Activated naive CD8-positive, alpha-beta T cell treated with anti-CD3 and anti-CD28 coated beads, Interleukin-2, amount 10 ng/mL, durations not matched to agents 7 days and 5 days (primary cell): ENCODE measurements around the gene SEPTIN6. TPM values are rescaled to one million over a fixed set of nuclear protein-coding genes. Genes with fewer than 3 reads are reported as not detected.
"Not testable (repeated sequence)": the region's sequence is repeated elsewhere in the genome, so short reads cannot be mapped to it uniquely, and the experiment has no call there.

ENCODE experiments used
- ATAC-seq: fragments of 150-1000 bp; cut with Tn5 transposase; one replicate; pipeline ENCODE4 v1.10.0; 2021; ENCODE audit warnings: low read depth, moderate library complexity
- POLR2A ChIA-PET: fragments of 350-600 bp; sonication (Branson Sonifier 250); formaldehyde crosslinking; loops from one replicate; lab custom pipeline; 2021; ENCODE audit warnings: antibody characterized with exemption; lab: Charles Lee
- DNase-seq: peaks from one replicate; pipeline ENCODE4 v3.0.0; 2021
- H3K27ac Mint-ChIP-seq: one replicate; pipeline ENCODE4 v1.8.0; 2022; ENCODE audit warnings: mild to moderate bottlenecking, mixed read lengths
- H3K27me3 Mint-ChIP-seq: one replicate; pipeline ENCODE4 v1.8.0; 2022; ENCODE audit warnings: mild to moderate bottlenecking, moderate library complexity, mixed read lengths
- H3K36me3 Mint-ChIP-seq: one replicate; pipeline ENCODE4 v1.8.0; 2021; ENCODE audit warnings: mild to moderate bottlenecking, mixed read lengths
- H3K4me1 Mint-ChIP-seq: one replicate; pipeline ENCODE4 v1.8.0; 2021; ENCODE audit warnings: mixed read lengths
- H3K4me3 Mint-ChIP-seq: one replicate; pipeline ENCODE4 v1.8.0; 2022; ENCODE audit warnings: mild to moderate bottlenecking, moderate library complexity, mixed read lengths
- H3K9me3 Mint-ChIP-seq: one replicate; pipeline ENCODE4 v1.8.0; 2021; ENCODE audit warnings: mixed read lengths
- microRNA-seq: library from miRNA; unstranded; fragments of <30 nt; microRNA quantifications from one replicate; pipeline ENCODE4 v1.2.0, GENCODE V29; 2022
- total RNA-seq, 2 experiments: library from RNA; stranded (reverse); gene quantifications; one replicate each; pipeline ENCODE4 v1.2.3, GENCODE V29; 2021

SEPTIN6 gene
- total RNA-seq, 2 experiments from 2014 or later = 257 to 274 TPM

- H3K4me1 Mint-ChIP-seq = peaks cover 16% of the 10 kb centered on the region
- POLR2A ChIA-PET, H3K4me3 Mint-ChIP-seq, H3K9me3 Mint-ChIP-seq, H3K27me3 Mint-ChIP-seq, DNase-seq, ATAC-seq, H3K27ac Mint-ChIP-seq: not testable (repeated sequence)
- peaks cover 19% of the 10 kb centered on the region for H3K36me3 Mint-ChIP-seq
Measured at GRCh38 chrX:119664877-119665276, 28.1 kb downstream of the SEPTIN6 start.

- Mint-ChIP-seq H3K27me3 (no peaks in the 10 kb centered on the region), H3K4me3 (no peak overlapping the region), H3K4me1 (peaks cover 20% of the 10 kb centered on the region), H3K36me3 (peaks cover 26% of the 10 kb centered on the region), H3K27ac (peak overlapping the region; percentile 38), H3K9me3 (no peaks in the 10 kb centered on the region)
- ATAC-seq (no peak), DNase-seq (no peak)
- POLR2A ChIA-PET = interaction anchor here (0.6 to 1.3 kb wide), 3 partner anchors 15 to 34 kb away, joined by 3 read pairs; no protein-coding TSS in a partner anchor
Measured at GRCh38 chrX:119661486-119661885, 31.5 kb downstream of the SEPTIN6 start.

- DNase-seq = no peak
- POLR2A ChIA-PET = no interaction called here
- peaks cover 28% of the 10 kb centered on the region for H3K36me3 Mint-ChIP-seq
- no peaks in the 10 kb centered on the region for H3K27me3 Mint-ChIP-seq
- H3K9me3 Mint-ChIP-seq = no peaks in the 10 kb centered on the region
- H3K27ac Mint-ChIP-seq = no peak overlapping the region
- peaks cover 26% of the 10 kb centered on the region for H3K4me1 Mint-ChIP-seq
- no peak overlapping the region for H3K4me3 Mint-ChIP-seq
- no peak for ATAC-seq
Measured at GRCh38 chrX:119659522-119659921, 33.4 kb downstream of the SEPTIN6 start.

- Mint-ChIP-seq H3K36me3 (peaks cover 19% of the 10 kb centered on the region), H3K27me3 (no peaks in the 10 kb centered on the region), H3K4me1 (peaks cover 20% of the 10 kb centered on the region), H3K4me3 (no peak overlapping the region), H3K9me3 (no peaks in the 10 kb centered on the region), H3K27ac (peak overlapping the region; percentile 84)
- no peak for DNase-seq
- peak; percentile 53 for ATAC-seq
- POLR2A ChIA-PET = interaction anchor here (0.8 to 1.6 kb wide), 3 partner anchors 22 to 36 kb away, joined by 3 to 4 read pairs (median 3); no protein-coding TSS in a partner anchor
Measured at GRCh38 chrX:119655125-119655524, 37.8 kb downstream of the SEPTIN6 start.

GRCh38 chrX:119654112-119654531 lies 38.8 kb downstream of the SEPTIN6 start:
- no peak for DNase-seq
- Mint-ChIP-seq H3K27ac (peak overlapping the region; percentile 73), H3K9me3 (no peaks in the 10 kb centered on the region), H3K36me3 (peaks cover 17% of the 10 kb centered on the region), H3K4me3 (no peak overlapping the region), H3K4me1 (peaks cover 21% of the 10 kb centered on the region), H3K27me3 (no peaks in the 10 kb centered on the region)
- POLR2A ChIA-PET = interaction anchor here (0.8 to 1.4 kb wide), 3 partner anchors 23 to 48 kb away, joined by 3 to 5 read pairs (median 4); partner anchors contain the start of genes NKRF and SEPTIN6
- peak; percentile 33 for ATAC-seq

GRCh38 chrX:119648421-119648775 lies 44.6 kb downstream of the SEPTIN6 start:
- Mint-ChIP-seq H3K27me3 (no peaks in the 10 kb centered on the region), H3K36me3 (peaks cover 19% of the 10 kb centered on the region), H3K4me1 (peaks cover 22% of the 10 kb centered on the region), H3K4me3 (no peak overlapping the region), H3K9me3 (no peaks in the 10 kb centered on the region), H3K27ac (peak overlapping the region; percentile 78)
- POLR2A ChIA-PET = interaction anchor here (1.0 to 2.4 kb wide), 2 partner anchors 42 to 45 kb away, joined by 6 read pairs; partner anchors contain the start of gene SEPTIN6
- ATAC-seq = no peak
- no peak for DNase-seq

GRCh38 chrX:119647552-119648420 lies 45.2 kb downstream of the SEPTIN6 start:
- ATAC-seq = peak; percentile 89
- H3K27ac Mint-ChIP-seq = peak overlapping the region; percentile 78
- POLR2A ChIA-PET = interaction anchor here (1.0 to 2.4 kb wide), 2 partner anchors 43 to 45 kb away, joined by 6 read pairs; partner anchors contain the start of gene SEPTIN6
- DNase-seq = no peak
- no peaks in the 10 kb centered on the region for H3K9me3 Mint-ChIP-seq
- H3K27me3 Mint-ChIP-seq = no peaks in the 10 kb centered on the region
- H3K4me1 Mint-ChIP-seq = peaks cover 22% of the 10 kb centered on the region
- peaks cover 15% of the 10 kb centered on the region for H3K36me3 Mint-ChIP-seq
- no peak overlapping the region for H3K4me3 Mint-ChIP-seq

- peaks cover 15% of the 10 kb centered on the region for H3K36me3 Mint-ChIP-seq
- POLR2A ChIA-PET = interaction anchor here (0.6 to 2.4 kb wide), 3 partner anchors 41 to 72 kb away, joined by 3 to 6 read pairs (median 3); no protein-coding TSS in a partner anchor
- DNase-seq (no peak), ATAC-seq (no peak)
- H3K4me3 Mint-ChIP-seq = no peak overlapping the region
- H3K27ac Mint-ChIP-seq = peak overlapping the region; percentile 62
- no peaks in the 10 kb centered on the region for H3K9me3 Mint-ChIP-seq
- no peaks in the 10 kb centered on the region for H3K27me3 Mint-ChIP-seq
- H3K4me1 Mint-ChIP-seq = peaks cover 22% of the 10 kb centered on the region
Measured at GRCh38 chrX:119647089-119647488, 45.9 kb downstream of the SEPTIN6 start.

- no peak for DNase-seq
Measured at GRCh38 chrX:119646515-119646914, 46.5 kb downstream of the SEPTIN6 start.

GRCh38 chrX:119643696-119644095 lies 49.3 kb downstream of the SEPTIN6 start:
- H3K4me3 Mint-ChIP-seq = no peak overlapping the region
- no peak overlapping the region for H3K27ac Mint-ChIP-seq
- H3K36me3 Mint-ChIP-seq = peaks cover 11% of the 10 kb centered on the region
- ATAC-seq = no peak
- DNase-seq = no peak
- H3K4me1 Mint-ChIP-seq = peaks cover 19% of the 10 kb centered on the region
- no peaks in the 10 kb centered on the region for H3K27me3 Mint-ChIP-seq
- POLR2A ChIA-PET = no interaction called here
- no peaks in the 10 kb centered on the region for H3K9me3 Mint-ChIP-seq

More at GRCh38 chrX:119646515-119646914, 46.5 kb downstream of the SEPTIN6 start:
- H3K4me3 Mint-ChIP-seq = peak overlapping the region; percentile 20
- peak; percentile 16 for ATAC-seq
- peak overlapping the region; percentile 62 for H3K27ac Mint-ChIP-seq
- H3K27me3 Mint-ChIP-seq = no peaks in the 10 kb centered on the region
- H3K9me3 Mint-ChIP-seq = no peaks in the 10 kb centered on the region
- H3K36me3 Mint-ChIP-seq = peaks cover 15% of the 10 kb centered on the region
- peaks cover 22% of the 10 kb centered on the region for H3K4me1 Mint-ChIP-seq
- POLR2A ChIA-PET = interaction anchor here (0.5 to 2.4 kb wide), 5 partner anchors 15 to 78 kb away, joined by 3 to 6 read pairs (median 3); no protein-coding TSS in a partner anchor

Small RNA genes within 50 kb of the gene (microRNA-seq; reads per million reads assigned to microRNA genes)
- gene MIR766 = 99.6 reads per million, percentile 55 among the genes with 10 or more reads in this experiment

Other genes starting within 250 kb of the SEPTIN6 start
- gene SLC25A5, start 224.7 kb downstream of the SEPTIN6 start, total RNA-seq = 100 to 1,000 TPM; 321 to 325 TPM
- 10 to 100 TPM; 19.6 to 19.9 TPM for gene STEEP1, start 127.8 kb downstream of the SEPTIN6 start, total RNA-seq
- gene UBE2A, start 118.6 kb downstream of the SEPTIN6 start, total RNA-seq = 10 to 100 TPM; 72.5 to 73.5 TPM
- 10 to 100 TPM; 14.3 to 14.4 TPM for gene NKRF, start 86.7 kb downstream of the SEPTIN6 start, total RNA-seq
- gene SOWAHD, start 65.4 kb upstream of the SEPTIN6 start, total RNA-seq = 1 to 10 TPM; 1.7 to 2.1 TPM
- 1,000 to 10,000 TPM; 2,169 to 2,323 TPM for gene RPL39, start 98.5 kb upstream of the SEPTIN6 start, total RNA-seq
- gene UPF3B, start 159.8 kb upstream of the SEPTIN6 start, total RNA-seq = 10 to 100 TPM; 11.1 to 11.3 TPM
- gene RNF113A, start 178.6 kb upstream of the SEPTIN6 start, total RNA-seq = 10 to 100 TPM; 36.7 to 37.5 TPM
- 10 to 100 TPM; 93.1 to 98.1 TPM for gene NDUFA1, start 178.7 kb upstream of the SEPTIN6 start, total RNA-seq
- not detected for gene AKAP14, start 202.7 kb upstream of the SEPTIN6 start, total RNA-seq